Inflammatory macrophage (primary cell): ENCODE results near the gene UBE2J2.
A peak's percentile ranks its signal among the peaks of the same experiment; 100 is the strongest.

Experiments
- DNase-seq, 2 donors: peaks; one replicate each; pipeline ENCODE4 v3.0.0-alpha.2; 2020 to 2022

UBE2J2 gene

DNA sequence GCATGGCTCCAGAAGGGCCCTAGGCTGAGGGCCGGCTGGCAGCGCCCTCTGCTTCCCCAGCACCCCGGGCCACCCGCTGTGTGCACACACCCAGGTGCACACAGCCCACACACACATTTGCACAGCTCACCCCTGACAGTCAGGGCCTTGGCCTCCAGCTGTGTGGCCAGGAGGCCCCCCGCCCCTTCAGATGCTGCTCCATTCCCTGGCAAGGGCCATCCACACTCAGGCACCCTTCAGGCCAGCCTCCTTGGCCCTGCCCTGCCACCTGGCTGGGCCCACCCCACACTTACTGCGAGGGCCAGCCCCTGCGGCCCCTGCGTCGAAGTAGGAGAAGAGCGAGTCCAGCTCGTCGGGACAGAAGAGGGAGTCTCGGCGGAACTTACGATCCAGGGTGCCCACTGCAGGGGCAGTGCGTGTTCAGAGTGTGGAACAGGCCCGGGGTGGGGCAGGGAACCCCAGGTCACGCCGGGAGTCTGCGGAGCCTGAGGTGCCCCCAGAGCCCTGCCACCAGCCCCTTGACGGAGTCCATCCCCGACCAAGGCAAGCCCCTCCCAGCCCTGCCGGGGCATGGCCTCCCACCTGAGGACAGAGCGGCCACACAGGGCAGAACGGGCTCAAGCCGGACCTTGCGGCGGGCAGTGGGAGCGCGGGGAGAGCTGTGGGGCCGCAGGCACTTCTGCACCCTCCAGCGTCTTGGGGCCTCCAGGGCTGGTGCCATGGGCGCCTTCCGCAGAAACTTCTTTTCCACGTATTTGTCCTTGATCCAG lies 21.7 kb upstream of the UBE2J2 start:
- DNase-seq = no peak

DNA sequence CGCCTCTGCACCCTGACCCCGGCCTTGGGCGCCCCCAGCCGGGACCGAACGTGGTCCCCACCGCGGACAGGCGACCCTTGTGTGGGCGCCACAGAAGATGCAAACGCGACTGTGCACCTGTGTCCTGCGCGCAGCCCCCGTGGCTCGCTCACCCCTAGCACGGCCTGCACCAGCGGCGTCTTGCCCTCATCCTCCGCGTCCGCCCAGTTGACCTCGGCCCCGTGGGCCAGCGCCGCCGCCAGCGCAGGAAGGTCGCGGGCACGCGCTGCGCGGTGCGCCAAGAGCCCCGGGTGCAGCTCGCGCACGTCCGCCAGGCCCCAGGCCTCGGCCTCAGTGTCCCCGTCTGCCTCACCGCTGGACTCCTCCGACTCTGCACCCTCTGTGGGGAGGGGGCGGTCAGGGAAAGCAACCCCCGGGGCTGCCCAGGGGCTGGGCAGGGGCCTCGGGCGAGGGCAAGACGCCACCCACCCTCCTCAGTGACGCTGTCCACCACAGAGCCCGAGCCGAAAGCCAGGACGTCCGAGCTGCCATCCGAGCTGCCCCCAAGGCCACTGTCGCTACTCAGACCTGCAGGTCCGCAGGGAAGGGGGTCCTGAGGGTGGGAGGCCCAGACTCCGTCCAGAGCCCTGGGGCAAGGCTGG lies 20.7 kb upstream of the UBE2J2 start:
- DNase-seq = no peak

- DNase-seq = no peak
Observed at GRCh38 chr1:1293263-1294249, 19.9 kb upstream of the UBE2J2 start.

DNA sequence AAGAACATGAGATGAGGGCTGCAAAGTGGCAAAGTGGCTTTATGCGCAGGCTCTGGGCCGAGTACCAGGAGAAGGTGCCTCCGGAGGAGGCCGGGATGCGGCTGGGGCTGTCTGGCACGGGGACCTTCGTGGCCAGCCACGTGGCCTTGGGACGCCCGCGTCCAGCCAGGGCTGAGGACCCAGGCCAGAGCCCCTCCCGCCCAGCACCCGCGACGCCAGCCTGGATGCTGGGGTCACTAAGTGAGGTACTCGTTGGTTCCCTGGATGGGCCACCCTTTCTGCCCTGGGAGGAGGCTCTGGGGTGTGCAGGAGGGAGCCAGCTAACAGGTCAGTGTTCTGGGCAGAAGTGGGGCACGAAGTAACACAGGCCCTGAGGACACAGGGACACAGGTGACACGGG lies 19.2 kb upstream of the UBE2J2 start:
- no peak for DNase-seq

DNA sequence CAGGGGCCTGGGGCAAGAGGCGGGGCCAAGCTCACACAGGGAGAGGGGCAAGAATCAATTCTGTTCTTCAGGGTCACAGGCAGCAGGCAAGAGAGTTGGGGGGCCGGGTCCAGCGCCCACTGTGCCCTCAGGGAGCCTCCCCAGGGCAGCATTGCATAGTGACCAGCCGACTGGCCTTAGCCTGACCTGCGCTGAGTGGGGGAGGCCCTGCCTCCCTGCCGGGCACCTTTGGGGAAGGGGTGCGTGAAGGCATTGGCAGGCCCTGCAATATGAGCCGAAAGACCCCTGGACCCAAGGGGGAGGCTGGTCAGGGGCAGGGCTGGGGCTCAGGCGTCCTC lies 18.8 kb upstream of the UBE2J2 start:
- DNase-seq = no peak

DNA sequence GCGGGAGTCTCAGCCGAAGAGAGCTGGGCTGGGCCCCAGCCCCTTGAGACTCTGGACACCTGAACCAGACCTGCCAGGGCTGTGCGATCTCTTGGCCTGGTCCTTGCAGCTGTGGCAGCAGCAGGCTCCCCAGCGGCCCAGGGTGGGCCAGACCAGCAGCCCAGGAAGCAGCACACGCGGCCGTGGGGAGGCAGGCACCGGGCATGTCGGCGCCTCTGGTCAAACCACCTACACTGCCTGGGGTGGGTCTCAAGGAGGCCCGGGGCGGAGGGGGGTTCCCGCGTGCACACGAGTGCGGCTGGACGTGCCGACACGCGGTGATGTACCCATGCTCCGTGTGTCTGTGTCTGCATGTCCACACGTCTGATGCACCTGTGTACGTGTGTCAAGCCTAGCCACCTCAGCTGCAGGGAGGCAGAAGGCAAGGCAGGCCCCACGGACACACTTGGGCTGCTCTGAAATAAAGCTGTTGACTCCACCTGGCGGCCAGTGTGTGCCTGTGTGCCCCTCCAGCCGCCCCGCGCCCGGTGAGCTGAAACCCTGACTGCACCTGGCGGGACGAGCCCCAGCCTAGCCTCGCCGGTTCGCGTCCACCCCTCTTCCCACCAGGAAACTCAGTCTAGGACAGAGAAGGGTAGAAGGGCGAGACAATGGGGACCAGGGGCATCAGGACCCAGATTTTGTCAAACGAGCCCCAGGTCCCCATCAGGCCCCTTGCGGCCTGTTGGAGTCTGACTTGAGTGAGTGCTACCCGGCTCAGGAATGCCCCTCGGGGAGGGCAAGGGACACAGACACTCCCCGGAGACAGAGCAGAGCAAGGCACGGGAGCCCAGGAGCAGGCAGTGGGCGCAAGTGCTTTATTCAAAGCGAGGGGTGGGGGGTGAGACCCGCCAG lies 18.1 kb upstream of the UBE2J2 start:
- DNase-seq = peak; percentile 17 to 27

- no peak for DNase-seq
Observed at GRCh38 chr1:1291023-1291528, 17.4 kb upstream of the UBE2J2 start.

- peak; percentile 50 to 65 for DNase-seq
Observed at GRCh38 chr1:1290238-1290731, 16.6 kb upstream of the UBE2J2 start.

- no peak for DNase-seq
Observed at GRCh38 chr1:1287288-1288110, 13.8 kb upstream of the UBE2J2 start.

- no peak for DNase-seq
Observed at GRCh38 chr1:1286313-1287261, 12.9 kb upstream of the UBE2J2 start.

DNA sequence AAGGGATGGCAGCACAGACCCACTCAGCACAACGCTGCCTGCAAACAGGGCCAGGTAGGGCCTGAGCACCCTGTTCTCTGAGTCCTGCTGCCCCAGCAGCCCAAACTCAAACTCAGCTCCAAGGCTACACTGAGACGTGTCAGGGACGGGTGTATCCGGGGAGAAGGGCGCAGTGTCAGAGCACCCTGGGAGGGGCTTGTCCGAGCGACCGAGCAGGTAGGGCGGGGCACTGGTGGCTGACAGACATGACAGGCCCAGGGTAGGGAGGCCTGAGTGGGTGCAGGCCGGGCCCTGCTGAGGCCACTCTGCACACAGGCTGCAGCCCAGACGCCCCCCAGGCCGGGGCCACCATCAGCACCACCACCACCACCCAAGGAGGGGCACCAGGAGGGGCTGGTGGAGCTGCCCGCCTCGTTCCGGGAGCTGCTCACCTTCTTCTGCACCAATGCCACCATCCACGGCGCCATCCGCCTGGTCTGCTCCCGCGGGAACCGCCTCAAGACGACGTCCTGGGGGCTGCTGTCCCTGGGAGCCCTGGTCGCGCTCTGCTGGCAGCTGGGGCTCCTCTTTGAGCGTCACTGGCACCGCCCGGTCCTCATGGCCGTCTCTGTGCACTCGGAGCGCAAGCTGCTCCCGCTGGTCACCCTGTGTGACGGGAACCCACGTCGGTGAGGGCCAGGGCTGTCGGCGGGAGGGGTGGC lies 12.1 kb upstream of the UBE2J2 start:
- no peak for DNase-seq

DNA sequence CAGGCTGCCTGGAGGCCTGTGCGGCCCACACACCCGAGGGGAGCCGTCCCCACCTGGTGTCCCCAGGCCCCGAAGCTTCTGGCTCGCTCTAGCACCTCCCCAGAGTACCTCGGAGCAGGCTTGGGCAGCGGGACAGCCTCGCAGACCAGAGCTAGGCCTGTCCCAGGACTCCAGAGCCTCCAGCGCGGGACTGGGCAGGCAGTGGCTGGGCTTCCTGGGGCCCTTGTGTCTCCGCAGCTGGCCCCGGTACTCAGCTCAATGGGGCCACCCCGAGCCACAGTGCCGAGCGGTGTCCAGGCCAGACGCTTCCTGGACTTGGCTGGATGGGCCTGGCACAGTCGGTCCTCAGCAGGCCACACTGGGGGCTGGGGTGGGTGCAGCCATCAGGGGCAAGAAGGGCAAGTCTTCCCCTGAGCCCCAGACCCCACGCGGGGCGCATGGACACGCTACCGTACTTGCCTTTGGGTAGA lies 11.5 kb upstream of the UBE2J2 start:
- DNase-seq = no peak

DNA sequence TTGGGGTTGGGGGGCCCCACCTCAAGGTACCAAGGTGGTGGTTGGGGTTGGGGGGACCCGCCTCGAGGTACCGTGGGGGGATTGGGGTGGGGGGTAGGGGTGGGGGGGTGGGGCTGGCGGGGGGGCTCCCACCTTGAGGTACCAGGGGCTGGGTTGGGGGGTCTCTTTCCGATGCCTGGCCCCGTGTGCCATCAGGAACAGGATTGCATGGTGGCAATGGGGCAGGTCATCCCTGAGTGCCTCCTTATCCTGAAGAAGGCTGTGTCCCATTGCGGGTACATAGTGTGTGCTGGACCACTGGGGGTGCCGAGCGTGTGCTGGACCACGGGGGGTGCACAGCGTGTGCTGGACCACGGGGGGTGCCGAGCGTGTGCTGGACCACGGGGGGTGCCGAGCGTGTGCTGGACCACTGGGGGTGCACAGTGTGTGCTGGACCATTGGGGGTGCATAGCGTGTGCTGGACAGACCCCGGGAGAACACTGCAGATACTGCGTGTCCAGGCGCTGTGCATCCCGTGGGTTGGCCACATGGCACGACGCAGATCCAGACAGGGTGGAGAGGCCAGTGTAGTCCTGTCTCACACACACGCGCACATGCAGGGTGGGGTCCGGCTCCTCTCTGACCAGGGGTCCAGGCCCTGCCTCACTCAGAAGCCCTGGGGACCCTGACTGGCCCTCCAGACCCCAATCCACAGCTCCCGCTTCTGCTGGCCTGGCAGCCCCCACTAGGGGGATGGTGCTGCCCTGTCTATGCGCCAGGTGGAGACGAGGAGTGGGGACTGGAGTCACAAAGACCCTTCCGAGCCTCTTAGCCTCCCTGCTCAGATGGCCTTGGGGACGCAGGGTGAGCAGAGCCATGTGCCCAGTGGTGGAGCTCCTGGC lies 10.8 kb upstream of the UBE2J2 start:
- DNase-seq = no peak

- DNase-seq = no peak
Observed at GRCh38 chr1:1283821-1284220, 10.2 kb upstream of the UBE2J2 start.

- peak; percentile 9 to 44 for DNase-seq
Observed at GRCh38 chr1:1282998-1283397, 9.3 kb upstream of the UBE2J2 start.

DNA sequence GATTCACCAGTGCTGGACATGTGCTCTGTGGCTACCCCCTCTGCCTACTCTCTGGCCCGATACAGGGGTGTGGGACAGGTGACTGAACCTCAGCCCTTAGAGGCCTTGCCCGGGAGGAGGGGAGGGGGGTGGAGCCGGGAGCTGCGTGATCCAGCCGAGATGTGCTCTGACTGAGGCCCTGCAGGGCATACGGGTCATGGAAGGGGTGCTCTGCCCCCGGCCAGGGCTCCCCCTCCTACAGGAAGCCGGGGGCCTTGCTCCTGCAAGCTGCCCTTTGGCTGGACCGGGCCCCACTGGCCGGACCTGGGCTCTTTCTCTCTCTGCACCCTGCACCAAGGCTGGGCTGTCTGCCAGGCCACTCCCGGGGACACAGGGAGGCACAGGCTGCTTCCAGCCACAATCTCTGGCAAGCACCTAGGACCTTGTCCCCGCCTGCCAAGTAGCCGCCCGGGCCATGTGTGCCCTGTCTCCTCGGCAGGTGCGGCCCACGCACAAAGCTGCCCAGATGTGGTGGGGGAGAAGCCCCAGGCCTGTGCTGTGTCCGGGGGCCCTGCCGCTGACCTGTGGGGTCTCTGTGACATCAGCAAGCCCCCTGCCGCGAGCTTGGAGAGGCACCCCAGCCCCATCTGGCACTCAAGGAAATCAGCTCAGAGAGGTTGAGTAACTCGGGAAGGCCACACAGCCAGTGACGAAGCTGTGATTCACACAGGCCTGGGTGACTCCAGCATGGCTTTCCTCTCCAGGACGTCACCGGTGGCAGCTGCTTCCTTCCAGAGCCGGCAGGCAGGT lies 8.1 kb upstream of the UBE2J2 start:
- peak in 1 of 2 donors; percentile 32 for DNase-seq
